ENCODE data around the gene ALX3. TPM values are rescaled to one million over a fixed set of nuclear protein-coding genes. Genes with fewer than 3 reads are reported as not detected.

ALX3 gene
- total and polyA plus RNA-seq, 2 of the 8 experiments (the other 6 are each of a cell fraction or from before 2014, with no cell fraction given) = 0.20 TPM; not detected in 1

DNA sequence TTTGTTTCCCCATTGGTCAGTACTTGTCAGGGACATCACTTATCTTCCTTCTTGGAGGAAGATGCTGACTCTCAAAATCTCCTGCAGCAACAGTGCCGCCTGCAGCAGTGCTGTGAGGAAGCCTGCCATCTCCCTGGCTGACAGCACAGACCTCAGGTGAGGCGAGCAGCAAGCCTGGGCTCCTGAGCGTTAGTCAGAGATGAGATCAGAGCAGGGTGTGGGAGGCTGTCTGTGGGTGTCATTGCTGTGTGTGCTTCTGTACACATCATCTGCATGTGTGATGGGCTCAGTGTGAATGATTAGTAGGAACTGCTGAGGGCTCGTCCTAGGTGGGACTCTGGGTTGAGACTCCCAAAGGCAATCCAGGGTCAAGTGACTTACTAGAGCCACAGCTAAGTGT is 29.9 kb downstream of the ALX3 start:
- Histone ChIP-seq H3K27ac (ENCODE audit: low read depth, low read length) (no peak overlapping the region), H3K79me1 (ENCODE audit: low read depth, low read length) (peaks cover 7% of the 10 kb centered on the region; the same call in 1 of the 2 replicates), H2BK12ac (ENCODE audit: low read depth, low read length) (no peak overlapping the region), H3K4me3 (ENCODE audit: extremely low read depth in 1 of 4, insufficient read depth in 2 of 4, low read depth in 3 of 4, low read length in 4 of 4) (no peak overlapping the region), H3K23me2 (ENCODE audit: low read depth, low read length) (no peaks in the 10 kb centered on the region; the same call in 1 of the 2 replicates), H4K5ac (ENCODE audit: insufficient read length, low read depth, low read length) (no peak overlapping the region), H3K14ac (ENCODE audit: insufficient read length) (no peak overlapping the region), H3K9ac (replicated peaks in 1 of 4; ENCODE audit: extremely low read depth in 1 of 4, low read depth in 3 of 4, low read length in 3 of 4) (no peak overlapping the region), H2BK5ac (ENCODE audit: low read depth, low read length) (no peak overlapping the region), H3K9me3 (ENCODE audit: insufficient read depth in 2 of 2, low read depth in 1 of 2, low read length in 1 of 2) (no peaks in the 10 kb centered on the region), H2BK15ac (ENCODE audit: low read length) (no peak overlapping the region), H4K20me1 (replicated peaks in 1 of 2; ENCODE audit: control insufficient read depth in 1 of 2, insufficient read depth in 2 of 2, low read length in 2 of 2) (peaks cover 3 to 14% of the 10 kb centered on the region in 2 experiments), H3K79me2 (ENCODE audit: control insufficient read depth in 1 of 2, insufficient read depth in 2 of 2, low read length in 2 of 2) (peaks cover 3 to 21% of the 10 kb centered on the region in 2 experiments), H3K4me1 (replicated peaks in 1 of 4; ENCODE audit: control insufficient read depth in 3 of 4, insufficient read depth in 4 of 4, low read length in 3 of 4) (peaks cover 0 to 3% (median 0%) of the 10 kb centered on the region in 4 experiments; a peak in 2 of 7 replicates), H2AFZ (ENCODE audit: low read length) (no peak overlapping the region), H3K4me2 (ENCODE audit: insufficient read depth in 1 of 2, low read depth in 2 of 2, low read length in 2 of 2) (no peak overlapping the region), H3K36me3 (ENCODE audit: control insufficient read depth in 2 of 4, insufficient read depth in 4 of 4, low read length in 3 of 4) (peaks cover 47 to 83% (median 70%) of the 10 kb centered on the region in 4 experiments), H2BK20ac (ENCODE audit: low read length) (no peak overlapping the region), H2BK120ac (replicated peaks; ENCODE audit: low read depth, low read length) (no peak overlapping the region), H4K91ac (replicated peaks; ENCODE audit: insufficient read length, low read length) (no peak overlapping the region), H3K56ac (replicated peaks; ENCODE audit: insufficient read length, low read depth, low read length) (no peak overlapping the region), H4K8ac (ENCODE audit: extremely low read depth, insufficient read depth, low read length) (no peak overlapping the region), H3K18ac (ENCODE audit: extremely low read depth, low read length) (no peak overlapping the region), H3K23ac (ENCODE audit: insufficient read length) (no peak overlapping the region), H2AK5ac (ENCODE audit: low read depth, low read length) (no peak overlapping the region), H3K4ac (replicated peaks; ENCODE audit: insufficient read length, low read depth, low read length) (no peak overlapping the region), H3K27me3 (replicated peaks in 1 of 4; ENCODE audit: control insufficient read depth in 3 of 4, extremely low read depth in 1 of 4, insufficient read depth in 3 of 4, low read length in 3 of 4) (no peaks in the 10 kb centered on the region)
- WGBS, 2 experiments (ENCODE audit: extremely low coverage in 1 of 2, insufficient coverage in 1 of 2, insufficient read length in 1 of 2, insufficient replicate concordance in 2 of 2, low coverage in 1 of 2, low lambda C conversion rate in 2 of 2, missing lambda C conversion rate in 1 of 2) = 91% methylated on average over 4 of the region's 4 CpGs; no CpG with 5 or more reads in 1 of the 2 experiments
- TF ChIP-seq CTCF (IDR thresholded peaks at IDR 0.05; ENCODE audit: control extremely low read depth in 1 of 3, insufficient read depth in 1 of 3, low read depth in 1 of 3, low read length in 3 of 3) = no peak
- FAIRE-seq (no peak), DNase-seq (ENCODE audit: low read depth in 1 of 2, low spot score in 2 of 2) (no peak)
- ChIA-PET CTCF (ENCODE audit: partially characterized antibody) (interaction anchor here (2.4 to 40.7 kb wide), 3 partner anchors 11 to 44 kb away, joined by 11 to 1450 read pairs (median 150); partner anchors contain the start of gene ALX3), POLR2A (ENCODE audit: partially characterized antibody) (interaction anchor here (0.9 kb wide), 1 partner anchor 11 kb away, joined by 3 read pairs; no protein-coding TSS in a partner anchor)

All from H1 (cell line).